ENCODE results near the gene TMEM38B. TPM values are rescaled to one million over a fixed set of nuclear protein-coding genes. Genes with fewer than 3 reads are reported as not detected.

Gene TMEM38B
- total RNA-seq, 1 experiment from 2014 or later, result 12.5 TPM

GRCh38 chr9:105816202-105816744 is 121.9 kb downstream of the TMEM38B start:
- no peaks in the 10 kb centered on the region for H3K27me3 Mint-ChIP-seq (ENCODE audit: insufficient read depth, unreplicated experiment)
- DNase-seq (ENCODE audit: unreplicated experiment), result no peak
- no TSS peak for BruUV-seq (replicated peaks)
- H3K4me1 Mint-ChIP-seq (ENCODE audit: insufficient read depth, unreplicated experiment), result no peaks in the 10 kb centered on the region
- no peak for TF ChIP-seq CTCF (IDR thresholded peaks at IDR 0.05; ENCODE audit: unreplicated experiment)
- ChIA-PET CTCF (no interaction called here), POLR2A (no interaction called here)
- H3K9me3 Mint-ChIP-seq (ENCODE audit: unreplicated experiment), result peaks cover 30% of the 10 kb centered on the region
- H3K36me3 Mint-ChIP-seq (ENCODE audit: insufficient read depth, unreplicated experiment), result no peaks in the 10 kb centered on the region
- no peak overlapping the region for H3K27ac Mint-ChIP-seq (ENCODE audit: low read depth, unreplicated experiment)
- no peak overlapping the region for H3K4me3 Mint-ChIP-seq (ENCODE audit: unreplicated experiment)
- intact Hi-C loops (cut with micrococcal nuclease), result no loop called here

- no TSS peak for BruUV-seq (replicated peaks)
- Mint-ChIP-seq H3K27me3 (ENCODE audit: insufficient read depth, unreplicated experiment) (no peaks in the 10 kb centered on the region), H3K9me3 (ENCODE audit: unreplicated experiment) (peaks cover 23% of the 10 kb centered on the region), H3K4me3 (ENCODE audit: unreplicated experiment) (no peak overlapping the region), H3K36me3 (ENCODE audit: insufficient read depth, unreplicated experiment) (no peaks in the 10 kb centered on the region), H3K27ac (ENCODE audit: low read depth, unreplicated experiment) (no peak overlapping the region), H3K4me1 (ENCODE audit: insufficient read depth, unreplicated experiment) (no peaks in the 10 kb centered on the region)
- no peak for TF ChIP-seq CTCF (IDR thresholded peaks at IDR 0.05; ENCODE audit: unreplicated experiment)
- no peak for DNase-seq (ENCODE audit: unreplicated experiment)
- intact Hi-C loops (cut with micrococcal nuclease), result no loop called here
- POLR2A ChIA-PET, result no interaction called here
- CTCF ChIA-PET, result no interaction called here
These were observed 122.6 kb downstream of the TMEM38B start for GRCh38 chr9:105816981-105817380.

- TF ChIP-seq CTCF (IDR thresholded peaks at IDR 0.05; ENCODE audit: unreplicated experiment), result no peak
- peaks cover 18% of the 10 kb centered on the region for H3K9me3 Mint-ChIP-seq (ENCODE audit: unreplicated experiment)
- H3K27ac Mint-ChIP-seq (ENCODE audit: low read depth, unreplicated experiment), result no peak overlapping the region
- H3K36me3 Mint-ChIP-seq (ENCODE audit: insufficient read depth, unreplicated experiment), result no peaks in the 10 kb centered on the region
- no TSS peak for BruUV-seq (replicated peaks)
- ChIA-PET POLR2A (no interaction called here), CTCF (no interaction called here)
- H3K4me1 Mint-ChIP-seq (ENCODE audit: insufficient read depth, unreplicated experiment), result no peaks in the 10 kb centered on the region
- no peaks in the 10 kb centered on the region for H3K27me3 Mint-ChIP-seq (ENCODE audit: insufficient read depth, unreplicated experiment)
- H3K4me3 Mint-ChIP-seq (ENCODE audit: unreplicated experiment), result no peak overlapping the region
- DNase-seq (ENCODE audit: unreplicated experiment), result no peak
- intact Hi-C loops (cut with micrococcal nuclease), result no loop called here
These were observed 124.6 kb downstream of the TMEM38B start for GRCh38 chr9:105818903-105819302.

- intact Hi-C loops (cut with micrococcal nuclease), result no loop called here
- no peak for TF ChIP-seq CTCF (IDR thresholded peaks at IDR 0.05; ENCODE audit: unreplicated experiment)
- Mint-ChIP-seq H3K27me3 (ENCODE audit: insufficient read depth, unreplicated experiment) (no peaks in the 10 kb centered on the region), H3K4me1 (ENCODE audit: insufficient read depth, unreplicated experiment) (no peaks in the 10 kb centered on the region), H3K4me3 (ENCODE audit: unreplicated experiment) (no peak overlapping the region), H3K36me3 (ENCODE audit: insufficient read depth, unreplicated experiment) (no peaks in the 10 kb centered on the region), H3K9me3 (ENCODE audit: unreplicated experiment) (peaks cover 6% of the 10 kb centered on the region), H3K27ac (ENCODE audit: low read depth, unreplicated experiment) (no peak overlapping the region)
- DNase-seq (ENCODE audit: unreplicated experiment), result no peak
- ChIA-PET POLR2A (no interaction called here), CTCF (no interaction called here)
- BruUV-seq (replicated peaks), result no TSS peak
These were observed 128.5 kb downstream of the TMEM38B start for GRCh38 chr9:105822814-105823213.

Other genes starting within 250 kb of the TMEM38B start
- gene FSD1L, start 246.5 kb upstream of the TMEM38B start, total RNA-seq (2022), result 6.8 and 7.2 TPM in 2 replicates
- 34.5 and 38.3 TPM in 2 replicates for gene FKTN, start 136.4 kb upstream of the TMEM38B start, total RNA-seq (2022)
- gene TAL2, start 32.1 kb upstream of the TMEM38B start, total RNA-seq (2022), result not detected in 2 replicates

Data from MCF 10A (cell line).